Upper lobe of left lung (tissue), 6 donors: ENCODE results near the gene ATCAY. TPM values are rescaled to one million over a fixed set of nuclear protein-coding genes. Genes with fewer than 3 reads are reported as not detected.
"Not testable (repeated sequence)": the region's sequence is repeated elsewhere in the genome, so short reads cannot be mapped to it uniquely, and the experiment has no call there.

Experiments used
- ATAC-seq, 2 donors: fragments of 200-7000 bp; cut with Tn5 transposase; one replicate each; pipeline ENCODE4 v1.9.1; 2022; ENCODE audit warnings: mild to moderate bottlenecking in 2 of 2, moderate library complexity in 2 of 2; ENCODE audit not compliant: low FRiP score in 2 of 2
- DNase-seq, 2 donors: peaks; one replicate each; pipeline ENCODE4 v3.0.0-alpha.2; 2019 to 2020
- H3K27ac ChIP-seq, 4 donors: fragments of 200-600 bp; sonication (generic); one replicate each; pipeline ENCODE4 v1.5.1; 2016 to 2019
- H3K27me3 ChIP-seq, 4 donors: fragments of 200-600 bp; sonication (generic); one replicate each; pipeline ENCODE4 v1.5.1; 2017 to 2019
- H3K36me3 ChIP-seq, 4 donors: fragments of 200-600 bp; sonication (generic); one replicate each; pipeline ENCODE4 v1.5.1; 2016 to 2019
- H3K4me1 ChIP-seq, 4 donors: fragments of 200-600 bp; sonication (generic); one replicate each; pipeline ENCODE4 v1.5.1; 2018 to 2019
- H3K4me3 ChIP-seq, 4 donors: fragments of 200-600 bp; sonication (generic); one replicate each; pipeline ENCODE4 v1.5.1; 2017 to 2019; ENCODE audit warnings: mild to moderate bottlenecking in 2 of 4, moderate library complexity in 1 of 4
- H3K9me3 ChIP-seq, 4 donors: fragments of 200-600 bp; sonication (generic); one replicate each; pipeline ENCODE4 v1.5.1; 2018 to 2019
- CTCF ChIP-seq, 6 experiments: fragments of 450-650 bp in 4 of 6; fragments of 200-600 bp in 2 of 6; sonication (generic) in 2 of 6; IDR thresholded peaks; one replicate each; pipeline ENCODE4 v1.5.1; 2016 to 2019; ENCODE audit warnings: antibody characterized with exemption in 6 of 6
- EP300 ChIP-seq, 4 donors: sonication (generic); formaldehyde crosslinking; IDR thresholded peaks; one replicate each; pipeline ENCODE4 v1.5.1; 2017; ENCODE audit warnings: antibody characterized with exemption in 4 of 4, control low read depth in 2 of 4
- POLR2A ChIP-seq, 4 donors: fragments of 450-650 bp; IDR thresholded peaks; one replicate each; pipeline ENCODE4 v1.5.1; 2016 to 2017; ENCODE audit warnings: antibody characterized with exemption in 4 of 4, mild to moderate bottlenecking in 2 of 4
- POLR2AphosphoS5 ChIP-seq, 2 donors: sonication (generic); formaldehyde crosslinking; IDR thresholded peaks; one replicate each; pipeline ENCODE4 v1.5.1; 2017; ENCODE audit warnings: antibody characterized with exemption in 2 of 2
- WGBS, 2 donors: methylation state at CpG; one replicate each; pipeline ENCODE4 v1.1.5; 2017 to 2018; 5-methylcytosine and 5-hydroxymethylcytosine counted together
- total RNA-seq, 6 donors: library from RNA; depleted of rRNA in 4 of 6; stranded (reverse); fragments of >200 nt in 4 of 6; gene quantifications; one replicate each; pipeline versions ENCODE4 v1.1.0 to v1.2.1, GENCODE V29; 2016 to 2021
- donor health status: DM: no; HTN: no; CAD: no; lungs with moderate emphysema.
- donor health status: DM: no; HTN: yes; CAD: no; lungs with severe emphysema.

Gene ATCAY
- total RNA-seq, 6 donors from 2014 or later: not detected

- H3K27ac ChIP-seq: no peak overlapping the region
- no peaks in the 10 kb centered on the region for H3K27me3 ChIP-seq
- DNase-seq (peak in 1 of 2 donors; percentile 82), ATAC-seq (no peak)
- 94% methylated on average over 18 of the region's 35 CpGs; no CpG with 5 or more reads in 1 of the 2 donors for WGBS, 2 donors
- no peaks in the 10 kb centered on the region for H3K9me3 ChIP-seq
- no peak overlapping the region for H3K4me3 ChIP-seq
- H3K4me1 ChIP-seq: peaks cover 18 to 38% (median 29%) of the 10 kb centered on the region in 4 donors
- TF ChIP-seq EP300 (IDR thresholded peaks at IDR 0.05) (no peak), POLR2A (IDR thresholded peaks at IDR 0.05) (no peak), POLR2AphosphoS5 (IDR thresholded peaks at IDR 0.05) (no peak)
- peaks cover 30 to 98% (median 91%) of the 10 kb centered on the region in 4 donors for H3K36me3 ChIP-seq
Measured at GRCh38 chr19:3963458-3964255, 83.2 kb downstream of the ATCAY start.

GRCh38 chr19:3964256-3965194, 84.0 kb downstream of the ATCAY start:
- Histone ChIP-seq H3K36me3 (peaks cover 21 to 95% (median 83%) of the 10 kb centered on the region in 4 donors), H3K27me3 (no peaks in the 10 kb centered on the region), H3K4me3 (no peak overlapping the region), H3K9me3 (no peaks in the 10 kb centered on the region), H3K27ac (peak overlapping the region in 1 of 4 donors; percentile 79), H3K4me1 (peaks cover 26 to 47% (median 37%) of the 10 kb centered on the region in 4 donors)
- DNase-seq: peak in 1 of 2 donors; percentile 68
- TF ChIP-seq CTCF (IDR thresholded peaks at IDR 0.05) (no peak), POLR2AphosphoS5 (IDR thresholded peaks at IDR 0.05) (no peak), POLR2A (IDR thresholded peaks at IDR 0.05) (no peak), EP300 (IDR thresholded peaks at IDR 0.05) (no peak)
- 91 to 94% methylated on average over 50 of the region's 60 CpGs for WGBS, 2 donors
- no peak for ATAC-seq

GRCh38 chr19:3966051-3967017, 85.8 kb downstream of the ATCAY start:
- no peak overlapping the region for H3K4me3 ChIP-seq
- peaks cover 36 to 59% (median 46%) of the 10 kb centered on the region in 4 donors for H3K4me1 ChIP-seq
- TF ChIP-seq EP300 (IDR thresholded peaks at IDR 0.05): no peak
- no peak for TF ChIP-seq POLR2A (IDR thresholded peaks at IDR 0.05)
- TF ChIP-seq POLR2AphosphoS5 (IDR thresholded peaks at IDR 0.05): no peak
- H3K27ac ChIP-seq: peak overlapping the region; percentile 79 to 97 (median 87)
- no peaks in the 10 kb centered on the region for H3K9me3 ChIP-seq
- H3K27me3 ChIP-seq: no peaks in the 10 kb centered on the region
- DNase-seq (no peak), ATAC-seq (no peak)
- H3K36me3 ChIP-seq: peaks cover 9 to 77% (median 65%) of the 10 kb centered on the region in 4 donors
- 86 to 89% methylated on average over 23 to 30 of the region's 30 CpGs for WGBS, 2 donors

GRCh38 chr19:3967983-3968382, 87.5 kb downstream of the ATCAY start:
- Histone ChIP-seq H3K36me3 (peaks cover 3 to 64% (median 52%) of the 10 kb centered on the region in 4 donors), H3K4me3 (peak overlapping the region in 1 of 4 donors; percentile 100), H3K4me1 (peaks cover 37 to 62% (median 48%) of the 10 kb centered on the region in 4 donors), H3K27ac (peak overlapping the region; percentile 79 to 97 (median 87))
- not testable (repeated sequence) for H3K9me3 ChIP-seq, H3K27me3 ChIP-seq, ATAC-seq
- peak in 1 of 2 donors; percentile 58 for DNase-seq
- 84 to 90% methylated on average over 12 of the region's 12 CpGs for WGBS, 2 donors

- peak in 1 of 2 donors; percentile 93 for DNase-seq
- Histone ChIP-seq H3K4me3 (peak overlapping the region in 2 of 4 donors; percentile 94 to 100), H3K36me3 (peaks cover 3 to 55% (median 44%) of the 10 kb centered on the region in 4 donors), H3K27me3 (no peaks in the 10 kb centered on the region), H3K9me3 (no peaks in the 10 kb centered on the region), H3K4me1 (peaks cover 37 to 62% (median 48%) of the 10 kb centered on the region in 4 donors), H3K27ac (peak overlapping the region; percentile 93 to 100 (median 96))
- ATAC-seq: peak; percentile 84 to 91
- peak; percentile 53 to 66 for TF ChIP-seq POLR2AphosphoS5 (IDR thresholded peaks at IDR 0.05)
- peak in 2 of 4 donors; percentile 24 to 77 for TF ChIP-seq EP300 (IDR thresholded peaks at IDR 0.05)
- TF ChIP-seq POLR2A (IDR thresholded peaks at IDR 0.05): no peak
- 22 to 32% methylated on average over 9 of the region's 9 CpGs for WGBS, 2 donors
Measured at GRCh38 chr19:3968556-3969434, 88.3 kb downstream of the ATCAY start.
